ENCODE results near the gene IRX3. TPM values are rescaled to one million over a fixed set of nuclear protein-coding genes. Genes with fewer than 3 reads are reported as not detected.

IRX3 gene
- total RNA-seq, 3 donors from 2014 or later: 18.4 to 127 (median 56.7) TPM

DNA sequence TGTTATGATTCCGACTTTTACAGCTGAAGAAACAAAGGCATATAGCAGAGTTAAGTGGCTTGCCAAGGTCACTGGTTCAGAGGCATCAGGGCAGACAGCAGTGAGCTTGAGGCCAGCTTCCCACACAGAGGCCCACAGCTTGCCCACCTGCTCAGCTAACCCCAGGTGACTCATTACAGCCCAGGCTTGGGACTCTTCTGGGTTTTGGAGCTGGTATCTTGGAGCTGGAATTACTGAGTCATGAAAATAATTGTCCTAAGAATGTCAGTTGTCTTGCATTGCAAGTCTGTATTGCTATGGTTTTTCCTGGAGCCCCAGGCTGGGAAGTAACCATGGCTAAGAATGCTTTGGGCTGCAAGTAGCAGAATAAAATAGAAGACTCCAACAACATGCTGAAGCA is 32.4 kb upstream of the IRX3 start:
- no peak for DNase-seq (ENCODE audit: low spot score in 2 of 2)
- Histone ChIP-seq H3K27ac (no peak overlapping the region), H3K4me1 (no peaks in the 10 kb centered on the region), H3K27me3 (no peaks in the 10 kb centered on the region), H3K9me3 (no peaks in the 10 kb centered on the region), H3K4me3 (no peak overlapping the region), H3K36me3 (no peaks in the 10 kb centered on the region)
- TF ChIP-seq POLR2AphosphoS5 (IDR thresholded peaks at IDR 0.05): no peak
- no peak for TF ChIP-seq POLR2A (IDR thresholded peaks at IDR 0.05)
- TF ChIP-seq, protein P1, sequence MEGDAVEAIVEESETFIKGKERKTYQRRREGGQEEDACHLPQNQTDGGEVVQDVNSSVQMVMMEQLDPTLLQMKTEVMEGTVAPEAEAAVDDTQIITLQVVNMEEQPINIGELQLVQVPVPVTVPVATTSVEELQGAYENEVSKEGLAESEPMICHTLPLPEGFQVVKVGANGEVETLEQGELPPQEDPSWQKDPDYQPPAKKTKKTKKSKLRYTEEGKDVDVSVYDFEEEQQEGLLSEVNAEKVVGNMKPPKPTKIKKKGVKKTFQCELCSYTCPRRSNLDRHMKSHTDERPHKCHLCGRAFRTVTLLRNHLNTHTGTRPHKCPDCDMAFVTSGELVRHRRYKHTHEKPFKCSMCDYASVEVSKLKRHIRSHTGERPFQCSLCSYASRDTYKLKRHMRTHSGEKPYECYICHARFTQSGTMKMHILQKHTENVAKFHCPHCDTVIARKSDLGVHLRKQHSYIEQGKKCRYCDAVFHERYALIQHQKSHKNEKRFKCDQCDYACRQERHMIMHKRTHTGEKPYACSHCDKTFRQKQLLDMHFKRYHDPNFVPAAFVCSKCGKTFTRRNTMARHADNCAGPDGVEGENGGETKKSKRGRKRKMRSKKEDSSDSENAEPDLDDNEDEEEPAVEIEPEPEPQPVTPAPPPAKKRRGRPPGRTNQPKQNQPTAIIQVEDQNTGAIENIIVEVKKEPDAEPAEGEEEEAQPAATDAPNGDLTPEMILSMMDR (IDR thresholded peaks at IDR 0.05): no peak
- intact Hi-C loops (cut with DNase I; ENCODE audit: low total_unique reads): no loop called here

DNA sequence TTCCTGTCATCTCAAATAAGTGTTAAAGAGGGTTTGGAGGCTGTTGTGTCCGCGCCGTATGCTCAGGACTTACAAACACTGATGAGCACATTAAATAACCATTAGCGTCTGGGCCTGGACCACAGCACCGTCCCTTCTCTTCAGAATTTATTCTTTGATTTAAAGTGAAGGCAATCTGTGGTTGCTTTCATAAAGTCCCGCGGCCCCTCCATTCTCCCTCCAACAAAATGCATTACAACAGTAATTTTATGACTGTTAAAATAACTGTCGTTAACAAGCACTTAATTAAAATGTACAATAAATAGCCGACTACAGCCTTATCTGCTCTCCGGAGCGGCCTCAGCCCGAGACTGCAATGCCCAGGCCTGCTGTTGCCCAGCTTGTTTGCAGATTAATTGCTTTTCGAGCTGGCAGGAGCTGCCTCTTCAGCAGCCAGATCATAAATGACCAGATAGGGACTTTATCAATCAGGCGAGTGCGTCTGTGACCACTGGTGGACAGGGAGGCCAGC is 30.6 kb upstream of the IRX3 start:
- Histone ChIP-seq H3K36me3 (no peaks in the 10 kb centered on the region), H3K9me3 (no peaks in the 10 kb centered on the region), H3K4me3 (no peak overlapping the region), H3K27me3 (no peaks in the 10 kb centered on the region), H3K4me1 (no peaks in the 10 kb centered on the region), H3K27ac (no peak overlapping the region)
- no peak for DNase-seq (ENCODE audit: low spot score in 2 of 2)
- intact Hi-C loops (cut with DNase I; ENCODE audit: low total_unique reads): no loop called here
- TF ChIP-seq POLR2A (IDR thresholded peaks at IDR 0.05): no peak
- TF ChIP-seq, protein P1 (IDR thresholded peaks at IDR 0.05): no peak

- TF ChIP-seq, protein P1 (IDR thresholded peaks at IDR 0.05): no peak
- TF ChIP-seq POLR2AphosphoS5 (IDR thresholded peaks at IDR 0.05) (no peak), POLR2A (IDR thresholded peaks at IDR 0.05) (no peak)
- intact Hi-C loops (cut with DNase I; ENCODE audit: low total_unique reads): no loop called here
- no peak overlapping the region for H3K4me3 ChIP-seq
- no peak for DNase-seq (ENCODE audit: low spot score in 2 of 2)
- no peaks in the 10 kb centered on the region for H3K9me3 ChIP-seq
- no peak overlapping the region for H3K27ac ChIP-seq
- no peaks in the 10 kb centered on the region for H3K27me3 ChIP-seq
- H3K4me1 ChIP-seq: no peaks in the 10 kb centered on the region
- H3K36me3 ChIP-seq: no peaks in the 10 kb centered on the region
These were observed 29.7 kb upstream of the IRX3 start for GRCh38 chr16:54316095-54316889.

- DNase-seq (ENCODE audit: low spot score in 2 of 2): no peak
- H3K9me3 ChIP-seq: no peaks in the 10 kb centered on the region
- intact Hi-C loops (cut with DNase I; ENCODE audit: low total_unique reads): no loop called here
- no peaks in the 10 kb centered on the region for H3K4me1 ChIP-seq
- TF ChIP-seq POLR2AphosphoS5 (IDR thresholded peaks at IDR 0.05) (no peak), POLR2A (IDR thresholded peaks at IDR 0.05) (no peak)
- TF ChIP-seq, protein P1 (IDR thresholded peaks at IDR 0.05): no peak
- H3K36me3 ChIP-seq: no peaks in the 10 kb centered on the region
- H3K27ac ChIP-seq: no peak overlapping the region
- no peaks in the 10 kb centered on the region for H3K27me3 ChIP-seq
- H3K4me3 ChIP-seq: no peak overlapping the region
These were observed 27.2 kb upstream of the IRX3 start for GRCh38 chr16:54313789-54314188.

GRCh38 chr16:54312502-54312991 is 26.0 kb upstream of the IRX3 start:
- intact Hi-C loops (cut with DNase I; ENCODE audit: low total_unique reads): no loop called here
- TF ChIP-seq POLR2AphosphoS5 (IDR thresholded peaks at IDR 0.05) (no peak), POLR2A (IDR thresholded peaks at IDR 0.05) (no peak)
- TF ChIP-seq, protein P1 (IDR thresholded peaks at IDR 0.05): no peak
- no peak overlapping the region for H3K4me3 ChIP-seq
- H3K4me1 ChIP-seq: no peaks in the 10 kb centered on the region
- H3K9me3 ChIP-seq: no peaks in the 10 kb centered on the region
- no peak overlapping the region for H3K27ac ChIP-seq
- DNase-seq (ENCODE audit: low spot score in 2 of 2): no peak
- no peaks in the 10 kb centered on the region for H3K27me3 ChIP-seq
- no peaks in the 10 kb centered on the region for H3K36me3 ChIP-seq

All from breast epithelium (tissue), 4 donors.